22Rv1 (cell line): ENCODE results near the gene AP2A2.

ENCODE experiments used
- ZFX ChIP-seq: fragments of 450-650 bp; IDR thresholded peaks from 2 replicates; pipeline ENCODE4 v1.6.1; 2017; ENCODE audit warnings: antibody characterized with exemption, borderline replicate concordance
- TF ChIP-seq, protein P1 (sequence below): fragments of 450-650 bp; IDR thresholded peaks from 2 replicates; pipeline ENCODE4 v1.5.1; 2017; ENCODE audit warnings: mild to moderate bottlenecking

- TF ChIP-seq, protein P1, sequence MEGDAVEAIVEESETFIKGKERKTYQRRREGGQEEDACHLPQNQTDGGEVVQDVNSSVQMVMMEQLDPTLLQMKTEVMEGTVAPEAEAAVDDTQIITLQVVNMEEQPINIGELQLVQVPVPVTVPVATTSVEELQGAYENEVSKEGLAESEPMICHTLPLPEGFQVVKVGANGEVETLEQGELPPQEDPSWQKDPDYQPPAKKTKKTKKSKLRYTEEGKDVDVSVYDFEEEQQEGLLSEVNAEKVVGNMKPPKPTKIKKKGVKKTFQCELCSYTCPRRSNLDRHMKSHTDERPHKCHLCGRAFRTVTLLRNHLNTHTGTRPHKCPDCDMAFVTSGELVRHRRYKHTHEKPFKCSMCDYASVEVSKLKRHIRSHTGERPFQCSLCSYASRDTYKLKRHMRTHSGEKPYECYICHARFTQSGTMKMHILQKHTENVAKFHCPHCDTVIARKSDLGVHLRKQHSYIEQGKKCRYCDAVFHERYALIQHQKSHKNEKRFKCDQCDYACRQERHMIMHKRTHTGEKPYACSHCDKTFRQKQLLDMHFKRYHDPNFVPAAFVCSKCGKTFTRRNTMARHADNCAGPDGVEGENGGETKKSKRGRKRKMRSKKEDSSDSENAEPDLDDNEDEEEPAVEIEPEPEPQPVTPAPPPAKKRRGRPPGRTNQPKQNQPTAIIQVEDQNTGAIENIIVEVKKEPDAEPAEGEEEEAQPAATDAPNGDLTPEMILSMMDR: no peak
- no peak for TF ChIP-seq ZFX
Measured at GRCh38 chr11:933936-934335, 8.3 kb downstream of the AP2A2 start.
